NB4 (cell line): ENCODE measurements around the gene CCPG1.
"Not testable (repeated sequence)": the region's sequence is repeated elsewhere in the genome, so short reads cannot be mapped to it uniquely, and the experiment has no call there.

Experiments used
- DNase-seq: peaks from one replicate; pipeline ENCODE4 v3.0.0; 2010; ENCODE audit warnings: low read depth
- H3K4me3 ChIP-seq: one replicate; pipeline ENCODE4 v1.5.1; 2011; ENCODE audit warnings: mild to moderate bottlenecking, low read depth, low read length, moderate library complexity
- CTCF ChIP-seq: IDR thresholded peaks from one replicate; pipeline ENCODE4 v1.5.1; 2012; ENCODE audit warnings: low read depth, low read length
- MAX ChIP-seq: IDR thresholded peaks from 2 replicates; pipeline ENCODE4 v1.6.1; 2011; ENCODE audit warnings: low read depth, low read length
- MYC ChIP-seq: IDR thresholded peaks from 2 replicates; pipeline ENCODE4 v1.6.1; 2011; ENCODE audit warnings: low read depth, low read length
- POLR2A ChIP-seq: IDR thresholded peaks from 2 replicates; pipeline ENCODE4 v1.6.1; 2011; ENCODE audit warnings: mild to moderate bottlenecking; ENCODE audit not compliant: insufficient read length; ENCODE audit errors: extremely low read depth

Gene CCPG1

GRCh38 chr15:55408012-55408928 lies at the start of gene CCPG1, which contains the start of gene PIERCE2:
Gene CCPG1 (minus strand): TSS chr15:55408359. CDS start chr15:55389424, 18,935 bp downstream.
Gene PIERCE2 (plus strand): TSS chr15:55408495. CDS start chr15:55408769, 274 bp downstream.
- TF ChIP-seq MYC (peak; percentile 53; the same call in 1 of the 2 replicates), POLR2A (peak; percentile 59), CTCF (peak; percentile 37), MAX (peak; percentile 38)
- H3K4me3 ChIP-seq = peak within 1 kb of the TSS; percentile 97
- peak; percentile 97 for DNase-seq

DNA sequence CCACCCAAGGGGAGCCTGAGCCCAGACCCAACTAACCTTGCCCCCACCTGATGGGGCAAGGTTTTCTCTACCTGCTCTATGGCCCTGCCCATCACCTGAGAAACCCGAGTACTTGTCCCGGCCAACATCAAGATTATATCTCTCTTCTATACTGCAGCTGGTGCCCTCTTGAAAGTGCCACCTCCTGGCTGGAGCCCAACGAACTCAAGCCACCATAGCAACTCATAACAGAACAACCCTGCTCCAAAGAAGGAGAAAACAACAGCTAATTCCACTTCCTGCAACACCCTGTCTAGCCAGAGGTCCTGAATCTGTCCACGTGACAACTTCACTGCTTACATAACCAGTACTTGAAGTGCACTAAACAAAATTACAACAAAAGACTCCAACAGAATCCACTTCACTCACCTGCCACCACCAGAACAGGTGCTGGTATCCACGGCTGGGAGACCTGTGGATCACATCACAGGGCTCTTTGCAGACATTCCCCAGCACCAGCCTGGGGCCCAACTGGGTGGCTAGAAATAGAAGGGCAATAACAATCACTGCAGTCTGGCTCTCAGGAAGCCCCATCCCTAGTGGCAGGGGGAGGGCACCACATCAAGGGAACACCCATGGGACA lies 49.4 kb upstream of the CCPG1 start:
- H3K4me3 ChIP-seq = no peak overlapping the region
- no peak for DNase-seq
- no peak for TF ChIP-seq MAX
- TF ChIP-seq CTCF = no peak
- TF ChIP-seq POLR2A = no peak
- TF ChIP-seq MYC = no peak

- not testable (repeated sequence) for H3K4me3 ChIP-seq, DNase-seq
Observed at GRCh38 chr15:55447030-55447394, 38.9 kb upstream of the CCPG1 start.

- DNase-seq, H3K4me3 ChIP-seq: not testable (repeated sequence)
Observed at GRCh38 chr15:55446379-55447029, 38.3 kb upstream of the CCPG1 start.

GRCh38 chr15:55445936-55446335 lies 37.8 kb upstream of the CCPG1 start:
- DNase-seq, H3K4me3 ChIP-seq: not testable (repeated sequence)

DNA sequence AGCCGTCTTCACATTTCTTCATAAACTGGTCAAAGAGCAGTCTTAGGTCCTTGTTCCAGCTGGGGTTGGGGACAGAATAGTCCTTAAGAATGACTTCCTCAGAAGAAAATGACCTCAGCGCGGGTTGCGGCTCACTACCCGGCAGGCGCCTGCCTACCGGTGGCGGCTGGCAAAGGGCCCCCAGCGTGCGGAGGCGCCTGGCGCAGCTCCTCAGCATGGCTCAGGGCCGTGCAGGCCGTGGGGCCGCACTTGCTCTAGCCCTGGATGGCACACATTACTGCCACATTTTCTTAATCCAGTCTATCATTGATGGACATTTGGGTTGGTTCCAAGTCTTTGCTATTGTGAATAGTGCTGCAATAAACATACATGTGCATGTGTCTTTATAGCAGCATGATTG lies 35.0 kb upstream of the CCPG1 start:
- H3K4me3 ChIP-seq, DNase-seq: not testable (repeated sequence)

- TF ChIP-seq CTCF (peak; percentile 47), MAX (peak; percentile 47; the same call in 1 of the 2 replicates), MYC (0 out of 2 replicates have a peak, but pooled peaks have one; percentile 30), POLR2A (no peak)
- peak; percentile 76 for DNase-seq
- no peak overlapping the region for H3K4me3 ChIP-seq
Observed at GRCh38 chr15:55434989-55435825, 27.0 kb upstream of the CCPG1 start.
